Hypothalamus (tissue), 51 donors: ENCODE measurements around the gene OR7A5.
A peak's percentile ranks its signal among the peaks of the same experiment; 100 is the strongest.
"Not testable (repeated sequence)": the region's sequence is repeated elsewhere in the genome, so short reads cannot be mapped to it uniquely, and the experiment has no call there.

Experiments
- DNase-seq, 51 donors: peaks; one replicate each; lab custom pipeline; 2025; lab: John Stamatoyannopoulos, UW

OR7A5 gene

GRCh38 chr19:14785102-14785793 is 49.7 kb downstream of the OR7A5 start:
- peak in 8 of 51 donors; percentile 3 to 29 (median 14) for DNase-seq

- peak in 18 of 51 donors; percentile 1 to 51 (median 16) for DNase-seq
Observed at GRCh38 chr19:14784730-14785101, 50.3 kb downstream of the OR7A5 start.

GRCh38 chr19:14783410-14783998 is 51.5 kb downstream of the OR7A5 start:
- not testable (repeated sequence) for DNase-seq

GRCh38 chr19:14782626-14783409 is 52.2 kb downstream of the OR7A5 start:
- DNase-seq = no peak

- not testable (repeated sequence) for DNase-seq
Observed at GRCh38 chr19:14781713-14782536, 53.1 kb downstream of the OR7A5 start.

GRCh38 chr19:14780622-14781225 is 54.3 kb downstream of the OR7A5 start:
- DNase-seq = not testable (repeated sequence)

GRCh38 chr19:14779151-14779550 is 55.8 kb downstream of the OR7A5 start:
- no peak for DNase-seq

- not testable (repeated sequence) for DNase-seq
Observed at GRCh38 chr19:14778110-14778845, 56.7 kb downstream of the OR7A5 start, which contains the start of gene ADGRE2. Gene ADGRE2, minus strand, starts transcription at chr19:14778560. Its CDS starts 1,804 bp downstream, at chr19:14776756.

- DNase-seq = not testable (repeated sequence)
Observed at GRCh38 chr19:14777645-14778044, 57.3 kb downstream of the OR7A5 start.
